HepG2 (cell line): ENCODE data around the gene ZNF112. TPM values are rescaled to one million over a fixed set of nuclear protein-coding genes. Genes with fewer than 3 reads are reported as not detected.

Source experiments
- BCL6 ChIP-seq: IDR thresholded peaks from 2 replicates; pipeline ENCODE4 v1.6.1; 2016; ENCODE audit warnings: missing genetic modification reagents, missing compliant biosample characterization
- DMAP1 ChIP-seq: IDR thresholded peaks from 2 replicates; pipeline ENCODE4 v1.6.1; 2016
- E2F5 ChIP-seq: sonication (generic); formaldehyde crosslinking; conservative IDR thresholded peaks from 2 replicates; pipeline ENCODE4 v1.4.0; 2020; ENCODE audit warnings: missing genetic modification reagents
- GATAD1 ChIP-seq: IDR thresholded peaks from 2 replicates; pipeline ENCODE4 v1.6.1; 2016; ENCODE audit warnings: missing genetic modification reagents, missing compliant biosample characterization
- HNRNPH1 ChIP-seq: fragments of 200-400 bp; formaldehyde crosslinking; optimal IDR thresholded peaks from 2 replicates; pipeline ENCODE3; 2017; ENCODE audit warnings: mild to moderate bottlenecking, low read depth, low read length
- KMT2A ChIP-seq: sonication (generic); formaldehyde crosslinking; IDR thresholded peaks from 2 replicates; pipeline ENCODE4 v1.4.0; 2020; ENCODE audit warnings: missing genetic modification reagents
- LRRFIP1 ChIP-seq: sonication (generic); formaldehyde crosslinking; conservative IDR thresholded peaks from 2 replicates; pipeline ENCODE4 v1.4.0; 2020; ENCODE audit warnings: missing genetic modification reagents
- NFE2L2 ChIP-seq: fragments of 150-350 bp; IDR thresholded peaks from 2 replicates; pipeline ENCODE4 v1.6.1; 2014; ENCODE audit warnings: low read length
- PCBP2 ChIP-seq: fragments of 200-400 bp; formaldehyde crosslinking; optimal IDR thresholded peaks from 2 replicates; pipeline ENCODE3; 2018; ENCODE audit warnings: low read length, low read depth; ENCODE audit not compliant: poor library complexity, severe bottlenecking
- PHF5A ChIP-seq: IDR thresholded peaks from one replicate; pipeline ENCODE4 v1.6.1; 2018; ENCODE audit warnings: low read depth, missing genetic modification reagents; ENCODE audit not compliant: unreplicated experiment
- PPARG ChIP-seq: conservative IDR thresholded peaks from 2 replicates; pipeline ENCODE4 v1.6.1; 2016; ENCODE audit warnings: missing biosample characterization, missing genetic modification reagents
- PRPF4 ChIP-seq: fragments of 200-400 bp; formaldehyde crosslinking; IDR thresholded peaks from 2 replicates; pipeline ENCODE4 v1.6.1; 2016; ENCODE audit warnings: low read length, low read depth; ENCODE audit not compliant: poor library complexity, severe bottlenecking
- RORA ChIP-seq: sonication (generic); formaldehyde crosslinking; IDR thresholded peaks from 2 replicates; pipeline ENCODE4 v1.5.0; 2020; ENCODE audit warnings: mild to moderate bottlenecking, missing genetic modification reagents, moderate library complexity
- SIN3B ChIP-seq: fragments of 150-350 bp; IDR thresholded peaks from 2 replicates; pipeline ENCODE4 v1.6.1; 2014; ENCODE audit warnings: low read length
- SP5 ChIP-seq: IDR thresholded peaks from 2 replicates; pipeline ENCODE4 v1.6.1; 2016; ENCODE audit warnings: low read depth, borderline replicate concordance
- SRSF1 ChIP-seq: fragments of 200-400 bp; formaldehyde crosslinking; optimal IDR thresholded peaks from 2 replicates; pipeline ENCODE3; 2017; ENCODE audit warnings: mild to moderate bottlenecking, low read depth, low read length, moderate library complexity
- THAP8 ChIP-seq: sonication (generic); formaldehyde crosslinking; IDR thresholded peaks from 2 replicates; pipeline ENCODE4 v1.5.1; 2020; ENCODE audit warnings: missing genetic modification reagents, mild to moderate bottlenecking, borderline replicate concordance
- ZFY ChIP-seq: sonication (generic); formaldehyde crosslinking; IDR thresholded peaks from 2 replicates; pipeline ENCODE4 v1.4.0; 2020; ENCODE audit warnings: missing genetic modification reagents
- ZMYM3 ChIP-seq: sonication (generic); formaldehyde crosslinking; IDR thresholded peaks from 2 replicates; pipeline ENCODE4 v1.5.1; 2020; ENCODE audit warnings: mild to moderate bottlenecking, missing genetic modification reagents
- ZNF138 ChIP-seq: sonication (generic); formaldehyde crosslinking; IDR thresholded peaks from 2 replicates; pipeline ENCODE4 v1.5.0; 2020; ENCODE audit warnings: mild to moderate bottlenecking, low read depth, missing genetic modification reagents
- ZNF160 ChIP-seq: sonication (generic); formaldehyde crosslinking; IDR thresholded peaks from 2 replicates; pipeline ENCODE4 v1.8.0; 2022; ENCODE audit warnings: mild to moderate bottlenecking, inconsistent platforms, missing genetic modification reagents
- ZNF430 ChIP-seq: sonication (generic); formaldehyde crosslinking; IDR thresholded peaks from 2 replicates; pipeline ENCODE4 v1.9.0; 2021; ENCODE audit warnings: mild to moderate bottlenecking, missing genetic modification reagents
- polyA plus RNA-seq, 8 experiments: library from polyadenylated mRNA; depleted of rRNA in 3 of 8; stranded (reverse) in 7 of 8; unstranded in 1 of 8; fragments of >200 nt; fragmentation: Illumina TruSeq in 4 of 8; extraction: Trizol in 4 of 8; gene quantifications; 2 replicates each; pipeline versions ENCODE4 v1.2.1 to v1.2.3, GENCODE V29; 2011 to 2016; ENCODE audit warnings: low read depth in 4 of 8, missing spikeins in 1 of 8, mixed read lengths in 1 of 8; ENCODE audit not compliant: insufficient read depth in 1 of 8
- total RNA-seq, 5 experiments: library from RNA; depleted of rRNA; stranded (reverse); fragments of >200 nt; fragmentation: Illumina TruSeq; extraction: Trizol; gene quantifications; 2 replicates each; pipeline ENCODE4 v1.2.3, GENCODE V29; 2016; ENCODE audit warnings: low read depth in 1 of 5
- TF ChIP-seq, protein P1 (sequence below): IDR thresholded peaks from 2 replicates; pipeline ENCODE4 v1.6.1; 2016; ENCODE audit warnings: missing genetic modification reagents, missing compliant biosample characterization
- TF ChIP-seq, protein P2 (sequence below): sonication (generic); formaldehyde crosslinking; IDR thresholded peaks from 2 replicates; pipeline ENCODE4 v1.9.0; 2022; ENCODE audit warnings: missing genetic modification reagents, mild to moderate bottlenecking, borderline replicate concordance

Gene ZNF112
- total and polyA plus RNA-seq, 2 of the 13 experiments (the other 11 are each of a cell fraction or from before 2014, with no cell fraction given): 1.8 to 3.6 TPM

GRCh38 chr19:44356383-44357111 is at the start of gene ZNF112 (continued):
- TF ChIP-seq ZNF160 (CRISPR knock-in tag) (no peak), ZMYM3 (no peak), RORA (CRISPR knock-in tag) (no peak), E2F5 (CRISPR knock-in tag) (no peak), BCL6 (CRISPR knock-in tag) (no peak), KMT2A (peak; percentile 75; the same call in 1 of the 2 replicates), HNRNPH1 (no peak), ZNF138 (CRISPR knock-in tag) (no peak), THAP8 (no peak), PRPF4 (no peak), GATAD1 (CRISPR knock-in tag) (peak; percentile 78), ZFY (CRISPR knock-in tag) (peak; percentile 99), SRSF1 (no peak), ZNF430 (CRISPR knock-in tag) (peak; percentile 59; the same call in 1 of the 2 replicates), PHF5A (CRISPR knock-in tag) (no peak), SIN3B (no peak), SP5 (no peak), DMAP1 (CRISPR knock-in tag) (peak; percentile 47; the same call in 1 of the 2 replicates), LRRFIP1 (no peak), PCBP2 (no peak), PPARG (0 out of 2 replicates have a peak, but pooled peaks have one; percentile 23), NFE2L2 (no peak)
- TF ChIP-seq, protein P1, sequence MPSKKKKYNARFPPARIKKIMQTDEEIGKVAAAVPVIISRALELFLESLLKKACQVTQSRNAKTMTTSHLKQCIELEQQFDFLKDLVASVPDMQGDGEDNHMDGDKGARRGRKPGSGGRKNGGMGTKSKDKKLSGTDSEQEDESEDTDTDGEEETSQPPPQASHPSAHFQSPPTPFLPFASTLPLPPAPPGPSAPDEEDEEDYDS: no peak
- TF ChIP-seq, protein P2, sequence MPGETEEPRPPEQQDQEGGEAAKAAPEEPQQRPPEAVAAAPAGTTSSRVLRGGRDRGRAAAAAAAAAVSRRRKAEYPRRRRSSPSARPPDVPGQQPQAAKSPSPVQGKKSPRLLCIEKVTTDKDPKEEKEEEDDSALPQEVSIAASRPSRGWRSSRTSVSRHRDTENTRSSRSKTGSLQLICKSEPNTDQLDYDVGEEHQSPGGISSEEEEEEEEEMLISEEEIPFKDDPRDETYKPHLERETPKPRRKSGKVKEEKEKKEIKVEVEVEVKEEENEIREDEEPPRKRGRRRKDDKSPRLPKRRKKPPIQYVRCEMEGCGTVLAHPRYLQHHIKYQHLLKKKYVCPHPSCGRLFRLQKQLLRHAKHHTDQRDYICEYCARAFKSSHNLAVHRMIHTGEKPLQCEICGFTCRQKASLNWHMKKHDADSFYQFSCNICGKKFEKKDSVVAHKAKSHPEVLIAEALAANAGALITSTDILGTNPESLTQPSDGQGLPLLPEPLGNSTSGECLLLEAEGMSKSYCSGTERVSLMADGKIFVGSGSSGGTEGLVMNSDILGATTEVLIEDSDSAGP (CRISPR knock-in tag): peak; percentile 61
